Astrocyte (in vitro differentiated cells and primary cell): ENCODE measurements around the gene SDHAF2. TPM values are rescaled to one million over a fixed set of nuclear protein-coding genes. Genes with fewer than 3 reads are reported as not detected.
A peak's percentile ranks its signal among the peaks of the same experiment; 100 is the strongest.

Source experiments
- DNase-seq: peaks from one replicate; pipeline ENCODE4 v3.0.0-alpha.2; 2010; ENCODE audit warnings: low read depth
- FAIRE-seq: peaks from 2 replicates; lab custom pipeline; 2011; peaks lifted over from hg19 to GRCh38; lab: Jason Lieb, UNC
- H2AFZ ChIP-seq: 2 replicates; pipeline ENCODE4 v1.6.0; 2012; ENCODE audit warnings: low read depth, low read length, inconsistent platforms
- H3K27ac ChIP-seq: 2 replicates; pipeline ENCODE4 v1.5.1; 2011; ENCODE audit warnings: low read depth, low read length, inconsistent platforms
- H3K27me3 ChIP-seq: 2 replicates; pipeline ENCODE4 v1.6.0; 2011; ENCODE audit warnings: low read length, inconsistent platforms; ENCODE audit not compliant: insufficient read depth
- H3K36me3 ChIP-seq: 2 replicates; pipeline ENCODE4 v1.5.1; 2011; ENCODE audit warnings: low read length, inconsistent platforms; ENCODE audit not compliant: insufficient read depth
- H3K4me1 ChIP-seq: 2 replicates; pipeline ENCODE4 v1.5.1; 2011; ENCODE audit warnings: low read length, inconsistent platforms; ENCODE audit not compliant: insufficient read depth
- H3K4me2 ChIP-seq: 2 replicates; pipeline ENCODE4 v1.6.0; 2012; ENCODE audit warnings: low read length, inconsistent platforms
- H3K4me3 ChIP-seq: 2 replicates; pipeline ENCODE4 v1.5.1; 2011; ENCODE audit warnings: low read depth, mild to moderate bottlenecking, low read length, inconsistent platforms; ENCODE audit not compliant: insufficient read depth
- H3K79me2 ChIP-seq: 2 replicates; pipeline ENCODE4 v1.6.0; 2012; ENCODE audit warnings: mild to moderate bottlenecking, low read length, inconsistent platforms; ENCODE audit not compliant: insufficient read depth
- H3K9ac ChIP-seq: 2 replicates; pipeline ENCODE4 v1.6.0; 2012; ENCODE audit warnings: mild to moderate bottlenecking, low read length, inconsistent platforms
- H3K9me3 ChIP-seq: 2 replicates; pipeline ENCODE4 v1.5.1; 2012; ENCODE audit warnings: low read depth, mild to moderate bottlenecking, low read length, inconsistent platforms; ENCODE audit not compliant: insufficient read depth
- H4K20me1 ChIP-seq: 2 replicates; pipeline ENCODE4 v1.6.0; 2012; ENCODE audit warnings: low read length, inconsistent platforms; ENCODE audit not compliant: insufficient read depth
- H3K27ac Mint-ChIP-seq: one replicate; pipeline ENCODE4 v1.8.0; 2021; ENCODE audit warnings: mild to moderate bottlenecking, mixed read lengths; ENCODE audit not compliant: unreplicated experiment
- H3K27me3 Mint-ChIP-seq: one replicate; pipeline ENCODE4 v1.8.0; 2021; ENCODE audit warnings: low read depth, mixed read lengths; ENCODE audit not compliant: unreplicated experiment
- H3K36me3 Mint-ChIP-seq: one replicate; pipeline ENCODE4 v1.8.0; 2021; ENCODE audit warnings: low read depth, mixed read lengths; ENCODE audit not compliant: unreplicated experiment
- H3K4me1 Mint-ChIP-seq: one replicate; pipeline ENCODE4 v1.8.0; 2021; ENCODE audit warnings: low read depth, mixed read lengths; ENCODE audit not compliant: unreplicated experiment
- H3K4me3 Mint-ChIP-seq: one replicate; pipeline ENCODE4 v1.8.0; 2021; ENCODE audit warnings: mild to moderate bottlenecking, moderate library complexity, mixed read lengths; ENCODE audit not compliant: unreplicated experiment
- H3K9me3 Mint-ChIP-seq: one replicate; pipeline ENCODE4 v1.8.0; 2021; ENCODE audit warnings: mild to moderate bottlenecking, mixed read lengths; ENCODE audit not compliant: unreplicated experiment
- EZH2 ChIP-seq: IDR thresholded peaks from 2 replicates; pipeline ENCODE4 v1.6.1; 2012; ENCODE audit warnings: mild to moderate bottlenecking, low read length, inconsistent platforms; ENCODE audit not compliant: insufficient read depth
- total RNA-seq: library from RNA; stranded (reverse); gene quantifications from 2 replicates; pipeline ENCODE4 v1.2.1, GENCODE V29; 2021
- TF ChIP-seq, protein P1 (sequence below): IDR thresholded peaks from 2 replicates; pipeline ENCODE4 v1.5.1; 2011; ENCODE audit warnings: low read depth, mild to moderate bottlenecking, inconsistent platforms, low read length, moderate library complexity; ENCODE audit not compliant: insufficient read depth

SDHAF2 gene
- total RNA-seq, 1 donor from 2014 or later: 38.8 TPM

DNA sequence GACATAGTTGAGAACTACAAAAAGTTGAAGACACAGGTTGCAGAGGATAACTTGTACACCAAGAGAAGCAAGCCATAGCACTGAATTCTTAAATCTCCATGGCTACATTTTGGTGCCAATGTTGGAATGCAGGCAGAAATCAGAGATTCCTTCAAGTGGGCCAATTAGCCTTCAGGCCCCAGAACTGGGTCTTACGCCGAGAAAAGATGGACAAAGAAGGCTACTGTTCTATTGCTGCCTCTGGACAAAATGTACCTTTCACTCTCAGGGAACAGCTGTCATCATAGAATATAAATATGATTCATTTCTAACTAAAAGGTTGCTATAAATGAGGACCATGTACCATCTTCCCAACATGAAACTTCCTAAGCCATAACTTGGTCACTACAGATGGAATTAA lies 23.9 kb upstream of the SDHAF2 start:
- Histone ChIP-seq H3K36me3 (peaks cover 69% of the 10 kb centered on the region), H3K4me2 (no peak overlapping the region), H3K4me3 (no peak overlapping the region), H3K27ac (no peak overlapping the region), H3K9me3 (no peaks in the 10 kb centered on the region), H3K4me1 (peaks cover 3% of the 10 kb centered on the region), H3K27me3 (no peaks in the 10 kb centered on the region), H2AFZ (no peak overlapping the region), H4K20me1 (peaks cover 47% of the 10 kb centered on the region), H3K79me2 (peaks cover 4% of the 10 kb centered on the region), H3K9ac (no peak overlapping the region)
- TF ChIP-seq EZH2: no peak
- TF ChIP-seq, protein P1, sequence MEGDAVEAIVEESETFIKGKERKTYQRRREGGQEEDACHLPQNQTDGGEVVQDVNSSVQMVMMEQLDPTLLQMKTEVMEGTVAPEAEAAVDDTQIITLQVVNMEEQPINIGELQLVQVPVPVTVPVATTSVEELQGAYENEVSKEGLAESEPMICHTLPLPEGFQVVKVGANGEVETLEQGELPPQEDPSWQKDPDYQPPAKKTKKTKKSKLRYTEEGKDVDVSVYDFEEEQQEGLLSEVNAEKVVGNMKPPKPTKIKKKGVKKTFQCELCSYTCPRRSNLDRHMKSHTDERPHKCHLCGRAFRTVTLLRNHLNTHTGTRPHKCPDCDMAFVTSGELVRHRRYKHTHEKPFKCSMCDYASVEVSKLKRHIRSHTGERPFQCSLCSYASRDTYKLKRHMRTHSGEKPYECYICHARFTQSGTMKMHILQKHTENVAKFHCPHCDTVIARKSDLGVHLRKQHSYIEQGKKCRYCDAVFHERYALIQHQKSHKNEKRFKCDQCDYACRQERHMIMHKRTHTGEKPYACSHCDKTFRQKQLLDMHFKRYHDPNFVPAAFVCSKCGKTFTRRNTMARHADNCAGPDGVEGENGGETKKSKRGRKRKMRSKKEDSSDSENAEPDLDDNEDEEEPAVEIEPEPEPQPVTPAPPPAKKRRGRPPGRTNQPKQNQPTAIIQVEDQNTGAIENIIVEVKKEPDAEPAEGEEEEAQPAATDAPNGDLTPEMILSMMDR: no peak
- peaks cover 12% of the 10 kb centered on the region for H3K36me3 Mint-ChIP-seq
- no peaks in the 10 kb centered on the region for H3K9me3 Mint-ChIP-seq
- FAIRE-seq (no peak), DNase-seq (no peak)
- no peak overlapping the region for H3K4me3 Mint-ChIP-seq
- peaks cover 26% of the 10 kb centered on the region for H3K4me1 Mint-ChIP-seq
- H3K27me3 Mint-ChIP-seq: no peaks in the 10 kb centered on the region
- H3K27ac Mint-ChIP-seq: peak overlapping the region; percentile 90

DNA sequence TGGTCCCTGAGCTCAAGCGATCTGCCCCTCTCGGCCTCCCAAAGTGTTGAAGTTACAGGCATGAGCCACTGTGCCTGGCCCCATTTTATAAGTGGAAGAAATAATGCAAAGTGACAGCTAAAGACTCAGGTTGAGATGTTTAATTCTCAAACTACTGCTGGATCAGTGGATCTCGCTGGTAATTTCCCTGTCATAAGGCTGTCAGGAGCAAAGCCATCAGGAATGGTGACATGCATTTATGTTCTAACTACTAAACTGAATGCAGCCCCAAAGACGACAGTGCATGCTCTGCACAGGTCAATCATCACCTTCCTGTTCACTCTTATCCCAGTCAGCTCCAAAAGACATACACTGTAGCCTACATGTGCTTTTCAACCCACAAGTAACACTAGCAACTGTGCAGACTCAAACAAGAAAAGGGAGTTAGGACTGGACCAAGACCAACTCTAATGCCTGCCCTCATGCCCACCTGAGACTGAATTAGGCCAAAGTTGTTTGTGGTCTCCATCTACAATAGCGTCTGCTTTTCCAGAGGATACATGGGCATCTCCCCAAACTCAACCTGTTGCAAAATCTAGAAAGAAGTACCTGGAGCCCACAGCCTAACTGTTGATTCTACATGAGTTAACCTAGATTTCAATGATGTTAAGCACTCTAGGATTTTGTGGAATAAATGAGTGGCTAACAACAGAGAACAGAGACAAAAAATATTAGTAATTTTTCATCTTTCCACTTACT lies 22.8 kb upstream of the SDHAF2 start:
- TF ChIP-seq, protein P1: no peak
- no peak for TF ChIP-seq EZH2
- H3K9me3 Mint-ChIP-seq: no peaks in the 10 kb centered on the region
- H3K36me3 Mint-ChIP-seq: peaks cover 16% of the 10 kb centered on the region
- DNase-seq: no peak
- no peak overlapping the region for H3K4me2 ChIP-seq
- H3K9me3 ChIP-seq: no peaks in the 10 kb centered on the region
- no peak for FAIRE-seq
- no peaks in the 10 kb centered on the region for H3K27me3 ChIP-seq
- peaks cover 74% of the 10 kb centered on the region for H3K36me3 ChIP-seq
- no peak overlapping the region for H3K4me3 ChIP-seq
- no peak overlapping the region for H2AFZ ChIP-seq
- H3K79me2 ChIP-seq: peaks cover 7% of the 10 kb centered on the region
- H4K20me1 ChIP-seq: peaks cover 52% of the 10 kb centered on the region
- H3K27ac Mint-ChIP-seq: peak overlapping the region; percentile 7
- H3K4me1 ChIP-seq: peaks cover 3% of the 10 kb centered on the region
- H3K4me1 Mint-ChIP-seq: peaks cover 26% of the 10 kb centered on the region
- no peak overlapping the region for H3K4me3 Mint-ChIP-seq
- H3K27ac ChIP-seq: no peak overlapping the region
- H3K27me3 Mint-ChIP-seq: no peaks in the 10 kb centered on the region
- H3K9ac ChIP-seq: no peak overlapping the region

GRCh38 chr11:61411589-61411988 lies 18.3 kb upstream of the SDHAF2 start:
- H3K36me3 Mint-ChIP-seq: peaks cover 24% of the 10 kb centered on the region
- FAIRE-seq (no peak), DNase-seq (no peak)
- Histone ChIP-seq H2AFZ (no peak overlapping the region), H4K20me1 (peaks cover 43% of the 10 kb centered on the region), H3K9ac (no peak overlapping the region), H3K79me2 (peaks cover 3% of the 10 kb centered on the region), H3K27ac (no peak overlapping the region), H3K4me3 (no peak overlapping the region), H3K9me3 (no peaks in the 10 kb centered on the region), H3K4me2 (no peak overlapping the region), H3K4me1 (no peaks in the 10 kb centered on the region), H3K27me3 (no peaks in the 10 kb centered on the region), H3K36me3 (peaks cover 76% of the 10 kb centered on the region)
- no peaks in the 10 kb centered on the region for H3K4me1 Mint-ChIP-seq
- H3K4me3 Mint-ChIP-seq: no peak overlapping the region
- no peaks in the 10 kb centered on the region for H3K27me3 Mint-ChIP-seq
- no peaks in the 10 kb centered on the region for H3K9me3 Mint-ChIP-seq
- no peak overlapping the region for H3K27ac Mint-ChIP-seq
- TF ChIP-seq EZH2: no peak
- TF ChIP-seq, protein P1: no peak
